ENCODE results near the gene DDX39B.

DNA sequence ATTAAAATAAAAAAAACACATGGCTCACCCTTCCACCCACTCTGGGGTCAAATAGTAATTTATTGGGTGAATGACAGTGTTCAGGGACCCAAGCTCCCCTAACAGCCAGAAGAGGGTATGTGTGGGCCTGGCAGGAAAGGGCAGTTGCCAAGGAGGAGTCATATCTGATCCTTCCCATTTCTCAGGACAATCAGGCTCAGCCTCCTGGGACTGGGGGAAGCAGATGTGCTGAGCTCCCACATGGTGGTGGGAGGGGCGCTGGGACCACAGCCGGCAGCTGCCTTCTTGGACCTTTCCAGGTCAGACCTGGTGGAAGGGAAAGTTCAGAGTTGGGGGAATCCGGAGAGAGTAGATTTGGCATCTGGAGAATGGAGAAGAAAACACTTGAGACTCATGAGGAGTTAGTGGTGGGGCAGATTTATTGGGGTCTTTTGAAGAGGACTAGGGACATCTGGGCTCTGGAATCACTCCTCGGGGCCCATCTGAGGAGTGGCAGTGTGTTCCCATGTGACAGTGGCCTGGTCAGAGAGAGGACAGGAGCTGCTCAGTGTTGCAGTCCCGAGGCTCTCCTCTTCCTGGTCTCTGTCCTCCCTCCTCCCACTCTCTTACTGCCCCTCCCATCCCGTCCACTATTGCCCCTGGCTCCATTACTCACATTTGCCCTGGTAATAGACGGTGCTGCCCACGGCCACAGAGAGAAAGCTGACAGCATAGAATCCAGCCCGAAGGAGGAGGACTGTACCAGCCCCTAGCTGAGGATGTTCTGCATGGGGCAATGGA lies 47.3 kb upstream of the DDX39B start:
- TF ChIP-seq EP300 (IDR thresholded peaks at IDR 0.05) (no peak), POLR2A (IDR thresholded peaks at IDR 0.05) (no peak)
- TF ChIP-seq, protein P1, sequence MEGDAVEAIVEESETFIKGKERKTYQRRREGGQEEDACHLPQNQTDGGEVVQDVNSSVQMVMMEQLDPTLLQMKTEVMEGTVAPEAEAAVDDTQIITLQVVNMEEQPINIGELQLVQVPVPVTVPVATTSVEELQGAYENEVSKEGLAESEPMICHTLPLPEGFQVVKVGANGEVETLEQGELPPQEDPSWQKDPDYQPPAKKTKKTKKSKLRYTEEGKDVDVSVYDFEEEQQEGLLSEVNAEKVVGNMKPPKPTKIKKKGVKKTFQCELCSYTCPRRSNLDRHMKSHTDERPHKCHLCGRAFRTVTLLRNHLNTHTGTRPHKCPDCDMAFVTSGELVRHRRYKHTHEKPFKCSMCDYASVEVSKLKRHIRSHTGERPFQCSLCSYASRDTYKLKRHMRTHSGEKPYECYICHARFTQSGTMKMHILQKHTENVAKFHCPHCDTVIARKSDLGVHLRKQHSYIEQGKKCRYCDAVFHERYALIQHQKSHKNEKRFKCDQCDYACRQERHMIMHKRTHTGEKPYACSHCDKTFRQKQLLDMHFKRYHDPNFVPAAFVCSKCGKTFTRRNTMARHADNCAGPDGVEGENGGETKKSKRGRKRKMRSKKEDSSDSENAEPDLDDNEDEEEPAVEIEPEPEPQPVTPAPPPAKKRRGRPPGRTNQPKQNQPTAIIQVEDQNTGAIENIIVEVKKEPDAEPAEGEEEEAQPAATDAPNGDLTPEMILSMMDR (IDR thresholded peaks at IDR 0.05), result no peak

Data from suprapubic skin (tissue), 3 donors.